ENCODE results near the gene PRPF19.

Gene PRPF19

GRCh38 chr11:60916669-60917206 lies 10.4 kb upstream of the PRPF19 start:
- DNase-seq (ENCODE audit: extremely low read depth, low read depth) = no peak
- TF ChIP-seq, protein P1, sequence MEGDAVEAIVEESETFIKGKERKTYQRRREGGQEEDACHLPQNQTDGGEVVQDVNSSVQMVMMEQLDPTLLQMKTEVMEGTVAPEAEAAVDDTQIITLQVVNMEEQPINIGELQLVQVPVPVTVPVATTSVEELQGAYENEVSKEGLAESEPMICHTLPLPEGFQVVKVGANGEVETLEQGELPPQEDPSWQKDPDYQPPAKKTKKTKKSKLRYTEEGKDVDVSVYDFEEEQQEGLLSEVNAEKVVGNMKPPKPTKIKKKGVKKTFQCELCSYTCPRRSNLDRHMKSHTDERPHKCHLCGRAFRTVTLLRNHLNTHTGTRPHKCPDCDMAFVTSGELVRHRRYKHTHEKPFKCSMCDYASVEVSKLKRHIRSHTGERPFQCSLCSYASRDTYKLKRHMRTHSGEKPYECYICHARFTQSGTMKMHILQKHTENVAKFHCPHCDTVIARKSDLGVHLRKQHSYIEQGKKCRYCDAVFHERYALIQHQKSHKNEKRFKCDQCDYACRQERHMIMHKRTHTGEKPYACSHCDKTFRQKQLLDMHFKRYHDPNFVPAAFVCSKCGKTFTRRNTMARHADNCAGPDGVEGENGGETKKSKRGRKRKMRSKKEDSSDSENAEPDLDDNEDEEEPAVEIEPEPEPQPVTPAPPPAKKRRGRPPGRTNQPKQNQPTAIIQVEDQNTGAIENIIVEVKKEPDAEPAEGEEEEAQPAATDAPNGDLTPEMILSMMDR (IDR thresholded peaks at IDR 0.05; ENCODE audit: low read depth, low read length) = no peak

- TF ChIP-seq, protein P1 (IDR thresholded peaks at IDR 0.05; ENCODE audit: low read depth, low read length) = peak; percentile 46
- DNase-seq (ENCODE audit: extremely low read depth, low read depth) = no peak
Observed at GRCh38 chr11:60915248-60915914, 9.0 kb upstream of the PRPF19 start.

DNA sequence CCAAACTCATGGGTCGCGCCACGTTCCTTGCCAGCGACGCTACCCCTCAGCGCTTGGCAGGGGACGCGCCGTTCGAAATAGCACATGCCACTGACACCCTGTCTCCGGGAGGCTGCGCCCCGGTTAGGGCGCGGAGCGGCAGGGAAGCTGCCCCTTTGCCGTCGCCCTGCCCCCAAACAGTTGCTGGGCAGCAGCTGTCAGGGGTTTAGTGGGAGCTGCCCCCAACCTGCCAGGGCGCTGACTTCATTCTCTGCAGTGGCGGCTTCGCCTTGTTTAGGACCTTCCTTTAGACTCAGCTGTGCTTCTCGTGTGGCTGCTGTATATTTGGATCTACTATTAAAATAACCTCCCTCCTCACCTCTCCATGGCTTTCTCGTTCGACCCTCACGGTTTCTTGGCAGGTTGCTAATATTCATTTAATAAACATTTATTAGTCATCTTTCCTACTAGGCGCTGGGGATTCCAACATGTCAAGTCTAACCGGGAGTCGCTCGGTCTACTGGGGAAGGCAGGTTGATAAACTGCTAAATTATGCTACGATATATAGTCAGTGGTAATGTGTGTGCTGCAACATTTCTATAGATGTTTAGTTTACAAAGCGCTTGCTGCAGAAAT lies 8.4 kb upstream of the PRPF19 start:
- TF ChIP-seq, protein P1 (IDR thresholded peaks at IDR 0.05; ENCODE audit: low read depth, low read length) = no peak

DNA sequence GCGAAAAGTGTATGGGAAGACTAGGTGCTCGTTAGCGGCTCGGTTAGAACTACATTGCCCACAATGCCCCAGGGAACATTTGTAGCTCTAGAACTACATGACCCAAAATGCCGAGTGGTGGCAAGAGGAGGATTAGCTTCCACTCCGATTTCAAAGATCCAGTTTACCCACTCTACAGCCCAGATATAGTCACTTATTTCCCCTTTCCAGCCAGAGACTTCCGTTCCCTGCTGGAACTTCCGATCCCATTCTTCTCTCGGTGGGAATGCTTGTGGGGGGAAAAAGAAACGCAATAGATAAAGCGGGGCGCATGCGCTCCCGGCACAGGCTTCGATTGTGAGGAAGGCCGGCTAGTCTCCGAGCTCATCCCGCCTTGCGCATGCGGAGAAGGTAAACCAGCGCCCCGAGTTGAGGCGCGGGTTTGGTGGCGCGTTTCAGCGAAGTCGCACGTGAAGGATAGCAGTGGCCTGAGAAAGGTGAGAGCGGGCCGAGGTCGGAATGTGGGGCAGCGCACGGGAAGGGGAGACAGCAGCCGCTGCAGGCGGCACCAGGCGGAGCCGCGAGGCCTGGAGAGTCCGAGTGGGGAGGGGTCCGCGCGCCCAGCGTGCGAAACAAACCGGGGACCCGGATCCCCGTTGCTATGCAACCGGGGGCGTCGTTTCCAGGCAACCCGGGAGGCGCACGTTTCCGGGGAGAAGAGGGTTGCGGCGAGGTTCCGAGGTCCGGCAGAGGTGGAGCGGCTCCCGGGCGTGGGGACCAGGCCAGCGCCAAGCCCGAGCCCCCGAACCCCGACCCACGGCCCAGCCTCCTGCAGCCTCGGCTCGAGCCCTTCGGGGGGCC lies 7.6 kb upstream of the PRPF19 start, which contains the start of gene TMEM109:
Gene TMEM109, plus strand, starts transcription at position 366 of the 840 bp plus-strand sequence. CDS start 5,536 bp downstream, outside the sequence.
- TF ChIP-seq, protein P1 (IDR thresholded peaks at IDR 0.05; ENCODE audit: low read depth, low read length) = no peak
- peak; percentile 57 for DNase-seq (ENCODE audit: extremely low read depth, low read depth)

More for the DNA sequence above, 8.4 kb upstream of the PRPF19 start:
- DNase-seq (ENCODE audit: extremely low read depth, low read depth) = no peak

GRCh38 chr11:60912851-60913528 lies 6.6 kb upstream of the PRPF19 start:
- TF ChIP-seq, protein P1 (IDR thresholded peaks at IDR 0.05; ENCODE audit: low read depth, low read length) = no peak
- no peak for DNase-seq (ENCODE audit: extremely low read depth, low read depth)

DNA sequence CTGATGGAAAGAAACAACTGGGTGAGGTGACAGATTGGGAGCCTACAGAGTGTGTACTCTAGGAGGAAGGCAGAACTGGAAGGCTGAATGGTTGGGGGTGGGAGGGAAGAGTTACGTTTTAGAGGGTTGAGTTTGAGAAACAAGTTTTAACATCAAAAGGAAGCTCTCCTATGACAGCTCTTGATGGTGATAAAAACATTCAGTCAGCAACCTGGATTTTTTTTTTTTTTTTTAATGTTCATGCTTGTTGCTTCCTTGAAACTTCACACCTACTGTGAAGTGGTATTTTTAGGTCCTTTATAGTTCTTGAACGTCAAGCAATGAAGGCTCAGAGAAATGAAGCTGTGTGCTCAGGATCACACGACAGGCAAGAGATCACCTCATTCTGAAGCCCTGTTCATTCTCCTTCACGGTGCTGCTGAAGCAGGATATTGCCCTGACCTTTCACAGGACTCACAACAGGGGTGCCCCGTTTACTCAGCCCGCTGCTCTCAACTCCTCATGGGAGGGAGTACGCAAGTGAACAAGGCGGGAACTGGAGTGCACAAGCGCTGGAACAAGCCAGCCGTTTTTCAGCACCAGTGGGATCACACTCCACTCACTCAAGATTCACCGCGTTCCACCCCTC lies 6.0 kb upstream of the PRPF19 start:
- no peak for DNase-seq (ENCODE audit: extremely low read depth, low read depth)
- TF ChIP-seq, protein P1 (IDR thresholded peaks at IDR 0.05; ENCODE audit: low read depth, low read length) = no peak
